GM12878 (cell line): ENCODE results near the gene SNX33. TPM values are rescaled to one million over a fixed set of nuclear protein-coding genes. Genes with fewer than 3 reads are reported as not detected.
A peak's percentile ranks its signal among the peaks of the same experiment; 100 is the strongest.

Experiments used
- ATF7 ChIP-seq: fragments of 450-650 bp; IDR thresholded peaks from 2 replicates; pipeline ENCODE4 v1.6.1; 2016; ENCODE audit warnings: low read depth, mild to moderate bottlenecking
- CBX3 ChIP-seq: fragments of 200-600 bp; sonication (generic); IDR thresholded peaks from 2 replicates; pipeline ENCODE4 v1.6.1; 2016; ENCODE audit warnings: low read depth, borderline replicate concordance
- CEBPB ChIP-seq, 2 experiments: fragments of 150-350 bp in 1 of 2; IDR thresholded peaks; 2 replicates each; pipeline ENCODE4 v1.6.1; 2012 to 2014; ENCODE audit warnings: low read depth in 2 of 2, low read length in 2 of 2, borderline replicate concordance in 1 of 2, inconsistent platforms in 1 of 2
- FOXK2 ChIP-seq: fragments of 450-650 bp; IDR thresholded peaks from 2 replicates; pipeline ENCODE4 v1.6.1; 2017; ENCODE audit warnings: mild to moderate bottlenecking, moderate library complexity
- HCFC1 ChIP-seq: fragments of 150-350 bp; IDR thresholded peaks from 2 replicates; pipeline ENCODE4 v1.6.1; 2014; ENCODE audit warnings: low read length
- HDAC6 ChIP-seq: fragments of 200-600 bp; sonication (generic); IDR thresholded peaks from one replicate; pipeline ENCODE4 v1.8.0; 2017; ENCODE audit warnings: antibody characterized with exemption; ENCODE audit not compliant: unreplicated experiment
- KAT2A ChIP-seq: conservative IDR thresholded peaks from 2 replicates; pipeline ENCODE4 v1.6.1; 2011; ENCODE audit warnings: low read depth, low read length; ENCODE audit not compliant: control insufficient read depth
- RAD51 ChIP-seq: fragments of 450-650 bp; IDR thresholded peaks from 2 replicates; pipeline ENCODE4 v1.6.1; 2016; ENCODE audit warnings: moderate library complexity, mild to moderate bottlenecking, inconsistent platforms
- RCOR1 ChIP-seq: conservative IDR thresholded peaks from 2 replicates; pipeline ENCODE4 v1.6.1; 2012; ENCODE audit warnings: low read depth, low read length, improper control_type of control experiment
- RELA ChIP-seq: fragments of 450-650 bp; IDR thresholded peaks from 2 replicates; pipeline ENCODE4 v1.8.0; 2014; ENCODE audit warnings: borderline replicate concordance; ENCODE audit not compliant: partially characterized antibody
- RUNX3 ChIP-seq: IDR thresholded peaks from 2 replicates; pipeline ENCODE4 v1.6.1; 2012; ENCODE audit warnings: low read length, inconsistent platforms
- SIN3A ChIP-seq: IDR thresholded peaks from 2 replicates; pipeline ENCODE4 v1.6.1; 2012; ENCODE audit warnings: low read depth, low read length, improper control_type of control experiment
- SIX5 ChIP-seq: IDR thresholded peaks from 2 replicates; pipeline ENCODE4 v1.6.1; 2011; ENCODE audit warnings: mild to moderate bottlenecking, low read depth, low read length, moderate library complexity; ENCODE audit not compliant: severe bottlenecking
- TCF12 ChIP-seq: IDR thresholded peaks from 2 replicates; pipeline ENCODE4 v1.6.1; 2011; ENCODE audit warnings: low read depth, mild to moderate bottlenecking, low read length
- TCF7 ChIP-seq: IDR thresholded peaks from 2 replicates; pipeline ENCODE4 v1.6.1; 2014; ENCODE audit warnings: antibody characterized with exemption, borderline replicate concordance
- YY1 ChIP-seq: IDR thresholded peaks from 2 replicates; pipeline ENCODE4 v1.6.1; 2011; ENCODE audit warnings: low read depth, mild to moderate bottlenecking, low read length
- ZNF384 ChIP-seq: IDR thresholded peaks from 2 replicates; pipeline ENCODE4 v1.6.1; 2012; ENCODE audit warnings: low read depth, mild to moderate bottlenecking, low read length, improper control_type of control experiment, borderline replicate concordance
- ZNF622 ChIP-seq: fragments of 450-650 bp; IDR thresholded peaks from 2 replicates; pipeline ENCODE4 v1.6.1; 2017; ENCODE audit warnings: mild to moderate bottlenecking, inconsistent platforms
- polyA plus RNA-seq, 11 experiments: library from polyadenylated mRNA; depleted of rRNA in 4 of 11; unstranded in 6 of 11; stranded (reverse) in 5 of 11; fragments of >200 nt; fragmentation: Nextera tagmentation in 4 of 11; fragmentation: Illumina TruSeq in 1 of 11; extraction: Ambion mirVana in 4 of 11; extraction: Trizol in 1 of 11; gene quantifications; 1 replicate in 1 of 11; 2 replicates in 10 of 11; pipeline versions ENCODE4 v1.2.1 to v1.2.3, GENCODE V29; 2011 to 2016; ENCODE audit warnings: inconsistent platforms in 2 of 11, missing spikeins in 2 of 11, low read depth in 1 of 11
- total RNA-seq, 4 experiments: library from RNA; depleted of rRNA in 3 of 4; stranded (reverse); fragments of >200 nt in 3 of 4; fragmentation: Illumina TruSeq in 1 of 4; extraction: Trizol in 1 of 4; gene quantifications; 2 replicates each; pipeline versions ENCODE4 v1.2.1 to v1.2.3, GENCODE V29; 2013 to 2021
- TF ChIP-seq, protein P1 (sequence below): IDR thresholded peaks from 2 replicates; pipeline ENCODE4 v1.6.1; 2012; ENCODE audit warnings: low read length, inconsistent platforms
- TF ChIP-seq, protein P2 (sequence below): fragments of 450-650 bp; formaldehyde crosslinking; IDR thresholded peaks from 2 replicates; pipeline ENCODE4 v1.5.0; 2022; ENCODE audit warnings: mild to moderate bottlenecking, missing genetic modification characterization
- TF ChIP-seq, protein P3 (sequence below): IDR thresholded peaks from 2 replicates; pipeline ENCODE4 v1.6.1; 2012; ENCODE audit warnings: low read depth, low read length, improper control_type of control experiment
- TF ChIP-seq, protein P4 (sequence below): fragments of 150-350 bp; IDR thresholded peaks from 2 replicates; pipeline ENCODE4 v1.6.1; 2016; ENCODE audit warnings: low read depth, low read length

Gene SNX33
- total and polyA plus RNA-seq, 10 of the 15 experiments (the other 5 are each of a cell fraction or from before 2014, with no cell fraction given): 0.13 to 1.9 (median 0.55) TPM

DNA sequence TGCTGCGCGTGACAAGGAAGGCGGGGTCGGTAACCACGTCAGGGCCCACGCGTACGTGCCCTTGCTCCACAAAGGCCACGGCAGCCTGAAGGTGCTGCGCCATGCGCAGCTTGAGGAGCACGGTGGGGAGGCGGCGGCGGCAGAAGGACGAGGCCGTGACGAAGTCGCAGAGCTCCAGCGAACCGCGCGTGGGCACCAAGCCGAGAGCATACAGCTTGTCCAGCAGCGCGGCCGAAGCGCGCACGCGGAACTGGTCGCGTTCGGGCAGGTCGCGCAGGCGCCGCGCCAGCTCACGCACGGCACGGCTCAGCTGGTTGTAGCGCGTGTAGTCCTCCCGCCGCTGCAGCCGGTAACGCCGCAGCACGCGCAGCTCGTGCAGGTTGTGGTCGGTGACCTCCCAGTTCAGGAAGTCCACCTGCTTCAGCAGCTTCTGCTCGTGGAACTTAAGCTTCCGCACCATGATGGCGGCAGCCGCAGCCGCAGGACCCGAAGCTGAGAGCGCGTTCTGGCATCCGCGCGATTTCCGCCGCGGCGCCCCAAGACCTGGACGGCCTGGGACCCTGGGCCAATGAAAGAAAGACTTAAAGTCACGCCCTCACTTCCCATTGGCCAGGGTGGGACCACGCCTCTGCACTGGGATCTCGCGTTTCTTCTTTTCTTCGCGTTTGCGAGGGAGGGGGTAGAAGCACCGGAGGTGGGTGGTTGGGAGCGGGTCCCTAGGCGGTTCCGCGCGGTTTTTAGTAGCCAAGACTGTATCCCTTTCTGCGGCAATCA is 7.8 kb upstream of the SNX33 start, which contains the start of gene IMP3 (continued):
- TF ChIP-seq RELA (peak; percentile 20), ZNF384 (no peak), ATF7 (no peak), RUNX3 (peak; percentile 73), SIX5 (no peak), CEBPB (IDR thresholded peaks at IDR 0.05; ENCODE audit: borderline replicate concordance in 1 of 2, low read depth in 2 of 2, low read length in 2 of 2) (no peak), TCF7 (no peak), TCF12 (no peak; the same call in 1 of the 2 replicates), FOXK2 (no peak), ZNF622 (no peak), YY1 (peak; percentile 95), SIN3A (no peak; the same call in 1 of the 2 replicates), HCFC1 (peak; percentile 48; the same call in 1 of the 2 replicates), RAD51 (peak; percentile 22; the same call in 1 of the 2 replicates), RCOR1 (peak; percentile 88; the same call in 1 of the 2 replicates), CBX3 (no peak), KAT2A (no peak), HDAC6 (peak; percentile 52)
- TF ChIP-seq, protein P1, sequence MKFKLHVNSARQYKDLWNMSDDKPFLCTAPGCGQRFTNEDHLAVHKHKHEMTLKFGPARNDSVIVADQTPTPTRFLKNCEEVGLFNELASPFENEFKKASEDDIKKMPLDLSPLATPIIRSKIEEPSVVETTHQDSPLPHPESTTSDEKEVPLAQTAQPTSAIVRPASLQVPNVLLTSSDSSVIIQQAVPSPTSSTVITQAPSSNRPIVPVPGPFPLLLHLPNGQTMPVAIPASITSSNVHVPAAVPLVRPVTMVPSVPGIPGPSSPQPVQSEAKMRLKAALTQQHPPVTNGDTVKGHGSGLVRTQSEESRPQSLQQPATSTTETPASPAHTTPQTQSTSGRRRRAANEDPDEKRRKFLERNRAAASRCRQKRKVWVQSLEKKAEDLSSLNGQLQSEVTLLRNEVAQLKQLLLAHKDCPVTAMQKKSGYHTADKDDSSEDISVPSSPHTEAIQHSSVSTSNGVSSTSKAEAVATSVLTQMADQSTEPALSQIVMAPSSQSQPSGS: no peak
- TF ChIP-seq, protein P2, sequence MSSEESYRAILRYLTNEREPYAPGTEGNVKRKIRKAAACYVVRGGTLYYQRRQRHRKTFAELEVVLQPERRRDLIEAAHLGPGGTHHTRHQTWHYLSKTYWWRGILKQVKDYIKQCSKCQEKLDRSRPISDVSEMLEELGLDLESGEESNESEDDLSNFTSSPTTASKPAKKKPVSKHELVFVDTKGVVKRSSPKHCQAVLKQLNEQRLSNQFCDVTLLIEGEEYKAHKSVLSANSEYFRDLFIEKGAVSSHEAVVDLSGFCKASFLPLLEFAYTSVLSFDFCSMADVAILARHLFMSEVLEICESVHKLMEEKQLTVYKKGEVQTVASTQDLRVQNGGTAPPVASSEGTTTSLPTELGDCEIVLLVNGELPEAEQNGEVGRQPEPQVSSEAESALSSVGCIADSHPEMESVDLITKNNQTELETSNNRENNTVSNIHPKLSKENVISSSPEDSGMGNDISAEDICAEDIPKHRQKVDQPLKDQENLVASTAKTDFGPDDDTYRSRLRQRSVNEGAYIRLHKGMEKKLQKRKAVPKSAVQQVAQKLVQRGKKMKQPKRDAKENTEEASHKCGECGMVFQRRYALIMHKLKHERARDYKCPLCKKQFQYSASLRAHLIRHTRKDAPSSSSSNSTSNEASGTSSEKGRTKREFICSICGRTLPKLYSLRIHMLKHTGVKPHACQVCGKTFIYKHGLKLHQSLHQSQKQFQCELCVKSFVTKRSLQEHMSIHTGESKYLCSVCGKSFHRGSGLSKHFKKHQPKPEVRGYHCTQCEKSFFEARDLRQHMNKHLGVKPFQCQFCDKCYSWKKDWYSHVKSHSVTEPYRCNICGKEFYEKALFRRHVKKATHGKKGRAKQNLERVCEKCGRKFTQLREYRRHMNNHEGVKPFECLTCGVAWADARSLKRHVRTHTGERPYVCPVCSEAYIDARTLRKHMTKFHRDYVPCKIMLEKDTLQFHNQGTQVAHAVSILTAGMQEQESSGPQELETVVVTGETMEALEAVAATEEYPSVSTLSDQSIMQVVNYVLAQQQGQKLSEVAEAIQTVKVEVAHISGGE (CRISPR knock-in tag): no peak
- TF ChIP-seq, protein P3, sequence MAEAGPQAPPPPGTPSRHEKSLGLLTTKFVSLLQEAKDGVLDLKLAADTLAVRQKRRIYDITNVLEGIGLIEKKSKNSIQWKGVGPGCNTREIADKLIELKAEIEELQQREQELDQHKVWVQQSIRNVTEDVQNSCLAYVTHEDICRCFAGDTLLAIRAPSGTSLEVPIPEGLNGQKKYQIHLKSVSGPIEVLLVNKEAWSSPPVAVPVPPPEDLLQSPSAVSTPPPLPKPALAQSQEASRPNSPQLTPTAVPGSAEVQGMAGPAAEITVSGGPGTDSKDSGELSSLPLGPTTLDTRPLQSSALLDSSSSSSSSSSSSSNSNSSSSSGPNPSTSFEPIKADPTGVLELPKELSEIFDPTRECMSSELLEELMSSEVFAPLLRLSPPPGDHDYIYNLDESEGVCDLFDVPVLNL: no peak
- TF ChIP-seq, protein P4, sequence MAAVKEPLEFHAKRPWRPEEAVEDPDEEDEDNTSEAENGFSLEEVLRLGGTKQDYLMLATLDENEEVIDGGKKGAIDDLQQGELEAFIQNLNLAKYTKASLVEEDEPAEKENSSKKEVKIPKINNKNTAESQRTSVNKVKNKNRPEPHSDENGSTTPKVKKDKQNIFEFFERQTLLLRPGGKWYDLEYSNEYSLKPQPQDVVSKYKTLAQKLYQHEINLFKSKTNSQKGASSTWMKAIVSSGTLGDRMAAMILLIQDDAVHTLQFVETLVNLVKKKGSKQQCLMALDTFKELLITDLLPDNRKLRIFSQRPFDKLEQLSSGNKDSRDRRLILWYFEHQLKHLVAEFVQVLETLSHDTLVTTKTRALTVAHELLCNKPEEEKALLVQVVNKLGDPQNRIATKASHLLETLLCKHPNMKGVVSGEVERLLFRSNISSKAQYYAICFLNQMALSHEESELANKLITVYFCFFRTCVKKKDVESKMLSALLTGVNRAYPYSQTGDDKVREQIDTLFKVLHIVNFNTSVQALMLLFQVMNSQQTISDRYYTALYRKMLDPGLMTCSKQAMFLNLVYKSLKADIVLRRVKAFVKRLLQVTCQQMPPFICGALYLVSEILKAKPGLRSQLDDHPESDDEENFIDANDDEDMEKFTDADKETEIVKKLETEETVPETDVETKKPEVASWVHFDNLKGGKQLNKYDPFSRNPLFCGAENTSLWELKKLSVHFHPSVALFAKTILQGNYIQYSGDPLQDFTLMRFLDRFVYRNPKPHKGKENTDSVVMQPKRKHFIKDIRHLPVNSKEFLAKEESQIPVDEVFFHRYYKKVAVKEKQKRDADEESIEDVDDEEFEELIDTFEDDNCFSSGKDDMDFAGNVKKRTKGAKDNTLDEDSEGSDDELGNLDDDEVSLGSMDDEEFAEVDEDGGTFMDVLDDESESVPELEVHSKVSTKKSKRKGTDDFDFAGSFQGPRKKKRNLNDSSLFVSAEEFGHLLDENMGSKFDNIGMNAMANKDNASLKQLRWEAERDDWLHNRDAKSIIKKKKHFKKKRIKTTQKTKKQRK: no peak
